Testis (tissue), 2 donors: ENCODE results near the gene TMEM150B.

Experiments used
- POLR2A ChIP-seq: fragments of 450-650 bp; IDR thresholded peaks from one replicate; pipeline ENCODE4 v1.6.1; 2017; ENCODE audit warnings: antibody characterized with exemption, mild to moderate bottlenecking, moderate library complexity
- TF ChIP-seq, protein P1 (sequence below), 3 experiments: fragments of 450-650 bp in 2 of 3; fragments of 200-600 bp in 1 of 3; sonication (generic) in 1 of 3; IDR thresholded peaks; one replicate each; pipeline ENCODE4 v1.5.1; 2016 to 2019; ENCODE audit warnings: antibody characterized with exemption in 3 of 3, mild to moderate bottlenecking in 2 of 3, moderate library complexity in 1 of 3

DNA sequence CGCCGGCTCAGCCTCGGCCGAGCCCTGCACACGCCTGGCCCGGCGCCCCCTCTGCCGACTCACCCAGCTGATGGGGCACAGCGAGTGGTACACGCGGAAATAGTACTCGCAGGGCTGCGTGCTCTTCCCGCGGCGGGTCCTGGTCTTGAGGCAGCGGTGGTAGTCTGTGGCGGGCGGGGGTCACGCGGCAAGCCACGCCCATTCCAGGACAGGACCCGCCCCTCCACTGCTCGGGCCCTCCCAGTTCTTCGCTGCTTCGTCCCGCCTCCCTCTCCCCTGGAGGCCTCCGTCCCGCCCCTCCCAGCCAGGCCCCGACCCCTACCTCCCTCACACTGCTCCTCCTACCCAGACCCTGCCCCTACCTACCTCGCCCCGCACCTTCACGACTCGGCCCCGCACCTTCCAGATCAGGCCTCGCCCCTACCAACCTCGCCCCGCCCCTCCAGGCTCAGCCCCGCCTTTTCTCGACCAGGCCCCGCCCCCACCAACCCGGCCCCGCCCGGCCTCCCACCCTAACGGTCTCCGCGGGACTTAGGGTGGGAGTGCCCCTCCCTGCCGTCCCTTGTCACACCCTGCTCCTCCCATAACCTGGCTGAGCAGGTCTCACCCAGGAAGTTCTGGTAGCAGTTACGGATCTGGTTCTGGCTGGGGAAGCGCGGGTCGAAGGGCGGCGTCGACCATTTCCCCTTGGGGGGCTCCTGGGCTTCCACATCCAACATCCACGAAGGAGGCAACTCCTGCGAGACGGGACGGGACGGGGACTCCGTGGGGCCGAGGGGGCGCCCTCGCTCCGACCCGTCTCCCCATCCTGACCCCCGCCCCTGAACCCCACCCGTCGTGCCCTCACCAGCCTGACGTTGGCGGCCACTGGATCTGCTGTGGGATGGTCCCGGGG lies 28.9 kb upstream of the TMEM150B start:
- no peak for TF ChIP-seq POLR2A
- TF ChIP-seq, protein P1, sequence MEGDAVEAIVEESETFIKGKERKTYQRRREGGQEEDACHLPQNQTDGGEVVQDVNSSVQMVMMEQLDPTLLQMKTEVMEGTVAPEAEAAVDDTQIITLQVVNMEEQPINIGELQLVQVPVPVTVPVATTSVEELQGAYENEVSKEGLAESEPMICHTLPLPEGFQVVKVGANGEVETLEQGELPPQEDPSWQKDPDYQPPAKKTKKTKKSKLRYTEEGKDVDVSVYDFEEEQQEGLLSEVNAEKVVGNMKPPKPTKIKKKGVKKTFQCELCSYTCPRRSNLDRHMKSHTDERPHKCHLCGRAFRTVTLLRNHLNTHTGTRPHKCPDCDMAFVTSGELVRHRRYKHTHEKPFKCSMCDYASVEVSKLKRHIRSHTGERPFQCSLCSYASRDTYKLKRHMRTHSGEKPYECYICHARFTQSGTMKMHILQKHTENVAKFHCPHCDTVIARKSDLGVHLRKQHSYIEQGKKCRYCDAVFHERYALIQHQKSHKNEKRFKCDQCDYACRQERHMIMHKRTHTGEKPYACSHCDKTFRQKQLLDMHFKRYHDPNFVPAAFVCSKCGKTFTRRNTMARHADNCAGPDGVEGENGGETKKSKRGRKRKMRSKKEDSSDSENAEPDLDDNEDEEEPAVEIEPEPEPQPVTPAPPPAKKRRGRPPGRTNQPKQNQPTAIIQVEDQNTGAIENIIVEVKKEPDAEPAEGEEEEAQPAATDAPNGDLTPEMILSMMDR (IDR thresholded peaks at IDR 0.05) = no peak
